Endometrial microvascular endothelial cells (primary cell): ENCODE results near the gene CASD1. TPM values are rescaled to one million over a fixed set of nuclear protein-coding genes. Genes with fewer than 3 reads are reported as not detected.

Experiments
- in situ Hi-C: cut with HindIII; loops from 2 replicates; pipeline ENCODE4 v1.10.0; 2017; ENCODE audit warnings: low sequenced_read_pairs, low pct_unique_long_range_greater_than_20kb; ENCODE audit errors: inconsistent ontology term
- total RNA-seq: library from RNA; depleted of rRNA; stranded (reverse); fragments of >200 nt; gene quantifications from one replicate; pipeline ENCODE4 v1.2.3, GENCODE V29; 2015; ENCODE audit errors: inconsistent ontology term

The CASD1 gene
- total RNA-seq, 1 donor from 2014 or later, result 5.1 TPM

DNA sequence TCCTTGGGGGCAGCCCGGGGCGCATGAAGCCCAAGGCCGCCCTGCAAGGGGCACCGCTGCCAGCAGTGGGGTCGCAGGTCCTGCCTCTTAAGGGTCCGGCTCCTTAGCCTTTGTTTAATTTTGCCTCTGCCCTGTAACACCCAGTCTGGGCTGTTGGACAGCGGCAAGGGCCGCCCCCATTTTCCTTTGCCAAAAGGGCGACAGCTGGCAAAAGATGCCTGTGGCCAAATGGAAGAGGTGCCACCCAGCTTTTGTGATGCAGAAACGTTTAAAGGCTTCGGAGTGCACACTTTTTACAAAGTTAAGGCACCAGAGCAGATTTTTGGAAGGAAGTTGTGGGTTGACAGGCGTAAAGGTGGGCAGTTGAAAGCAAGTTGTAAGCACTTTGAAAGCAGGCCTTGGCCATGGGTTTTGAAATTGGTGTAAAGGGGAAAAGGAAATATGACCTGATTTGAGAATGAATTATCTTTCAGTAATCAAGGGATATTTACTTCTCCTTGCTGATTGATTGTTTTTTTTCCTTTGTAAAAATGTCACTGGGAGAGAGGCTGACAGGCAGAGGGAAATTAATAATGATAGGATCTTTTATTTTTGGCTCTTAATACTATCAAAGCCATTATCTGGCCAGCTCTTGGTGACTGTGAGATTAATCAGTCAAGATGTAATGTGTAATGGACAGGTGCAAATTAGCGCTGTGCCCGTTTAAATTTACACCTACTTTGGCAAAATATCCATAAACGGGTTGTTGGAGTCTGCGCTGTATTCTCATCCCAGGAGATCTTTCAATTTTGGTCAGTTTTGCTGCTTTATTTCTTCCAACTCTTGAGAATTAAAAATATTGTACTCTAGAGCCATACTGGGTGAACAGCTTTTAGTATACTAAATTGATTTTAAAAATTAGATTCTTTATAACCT is 1.2 kb downstream of the CASD1 start:
- in situ Hi-C loops, result no loop called here

DNA sequence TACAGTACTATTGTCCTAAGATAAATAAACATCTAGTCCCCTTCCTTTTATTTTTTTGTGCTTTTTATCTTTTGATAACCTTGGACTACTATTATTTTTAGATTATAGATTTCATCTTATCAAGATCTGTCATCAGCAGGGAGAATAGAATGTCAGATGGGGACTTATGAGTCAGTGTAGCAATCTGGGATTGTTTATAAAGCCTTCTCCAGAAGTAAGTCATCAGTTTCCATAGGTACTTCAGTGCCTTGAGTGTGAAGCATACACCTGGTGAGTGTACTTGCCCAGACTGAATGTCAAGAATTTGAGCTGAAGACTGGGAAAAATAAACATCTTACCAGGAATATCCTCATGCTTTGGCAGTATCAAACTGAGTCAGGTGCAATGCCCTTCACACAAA is 2.1 kb downstream of the CASD1 start:
- in situ Hi-C loops, result no loop called here

DNA sequence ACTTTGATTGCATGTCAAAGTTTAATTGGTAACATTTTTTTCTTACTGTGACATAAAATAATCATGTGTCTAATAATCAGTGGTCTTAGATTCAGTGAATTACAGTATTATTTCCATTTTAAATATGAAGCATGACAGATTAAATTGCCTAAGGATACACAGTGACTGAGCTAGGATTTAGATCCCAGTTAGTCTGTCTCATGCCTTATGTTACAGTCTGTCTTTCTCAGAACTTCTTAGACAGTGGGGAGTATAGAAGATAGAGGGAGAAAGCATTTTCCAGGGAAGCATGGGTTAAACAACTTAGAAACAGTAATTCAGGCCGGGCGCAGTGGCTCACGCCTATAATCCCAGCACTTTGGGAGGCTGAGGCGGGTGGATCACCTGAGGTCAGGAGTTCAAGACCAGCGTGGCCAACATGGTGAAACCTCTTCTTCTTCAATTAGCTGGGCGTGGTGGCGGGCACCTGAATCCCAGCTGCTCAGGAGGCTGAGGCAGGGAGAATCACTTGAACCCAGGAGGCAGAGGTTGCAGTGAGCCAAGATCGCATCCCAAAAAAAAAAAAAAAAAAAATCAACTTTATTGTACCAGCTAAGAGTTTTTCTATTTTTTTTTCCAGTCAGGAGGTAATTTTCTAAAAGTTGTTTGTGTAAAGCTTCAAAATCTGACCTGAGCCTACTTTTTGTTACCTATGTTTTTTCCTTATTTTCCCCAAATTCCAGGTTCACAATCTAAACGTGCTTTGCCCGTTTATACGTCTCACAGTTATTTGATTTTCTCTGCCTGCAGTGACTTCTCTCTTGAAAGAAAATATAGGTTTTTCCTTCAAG is 3.3 kb downstream of the CASD1 start:
- in situ Hi-C loops, result no loop called here

DNA sequence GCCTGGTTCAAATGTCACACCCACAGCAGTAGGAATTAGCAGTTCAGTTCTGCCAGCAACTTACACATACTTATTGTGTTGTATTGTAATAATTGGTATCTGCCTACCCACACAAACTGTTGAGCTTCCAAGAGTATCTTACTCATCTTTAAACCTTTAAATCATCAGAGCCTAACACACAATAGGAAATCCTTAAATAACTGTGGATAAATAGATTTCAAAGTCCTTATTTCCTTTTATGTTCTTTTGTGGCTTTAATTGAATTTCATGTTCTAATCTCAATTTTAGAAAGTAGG is 3.9 kb downstream of the CASD1 start:
- in situ Hi-C loops, result no loop called here

DNA sequence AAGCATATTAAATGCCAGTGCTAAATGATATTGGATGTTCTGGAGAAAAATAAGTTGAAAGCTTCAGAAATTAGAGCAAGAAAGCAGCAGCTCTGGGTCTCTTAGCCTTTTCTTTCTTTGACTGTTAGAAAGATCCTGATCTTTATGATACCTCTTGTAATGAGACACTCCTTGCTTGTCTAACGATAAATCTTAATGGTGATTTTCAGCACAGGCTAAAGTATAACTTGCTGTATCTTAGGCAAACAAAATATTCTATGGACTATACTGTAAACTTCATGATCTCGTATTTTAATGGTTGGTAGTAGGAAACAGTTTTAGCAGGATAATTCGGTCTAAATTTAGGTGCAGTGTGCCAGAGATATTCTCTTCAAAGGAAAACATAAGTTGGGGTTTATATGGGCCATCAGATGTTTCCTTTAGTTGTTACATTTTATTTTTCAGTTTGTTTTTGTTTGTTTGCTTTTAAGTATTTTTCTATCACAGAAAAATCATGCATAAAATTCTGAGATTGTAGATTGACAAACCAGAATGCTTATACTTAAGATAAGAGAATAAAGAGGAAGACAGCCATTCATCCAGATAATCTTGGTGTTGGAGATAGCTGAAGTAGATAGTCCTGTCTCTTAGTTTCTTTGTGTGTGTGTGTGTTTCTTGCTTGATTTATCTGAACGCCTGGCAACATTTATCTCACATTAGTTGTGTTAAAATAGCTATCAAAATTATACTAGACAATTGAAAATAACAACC is 4.7 kb downstream of the CASD1 start:
- in situ Hi-C loops, result no loop called here

DNA sequence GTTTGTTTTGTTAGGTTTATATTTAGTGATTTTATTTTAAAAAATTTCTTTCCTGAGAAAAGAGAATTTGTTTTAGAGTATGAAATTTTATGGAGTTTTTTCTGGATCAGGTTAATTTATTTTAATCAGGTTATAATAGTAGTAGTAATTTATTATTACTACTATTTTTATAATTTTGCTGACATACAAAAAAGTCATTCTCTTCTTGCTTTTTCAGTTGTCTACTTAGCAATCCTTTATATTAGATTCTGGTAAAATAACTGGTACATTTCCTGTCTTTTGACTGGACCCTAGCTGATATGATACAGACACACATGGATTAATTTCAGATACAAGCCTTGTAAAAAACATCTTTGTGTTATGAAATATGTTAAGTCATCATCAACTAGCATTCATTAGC is 5.3 kb downstream of the CASD1 start:
- in situ Hi-C loops, result no loop called here

DNA sequence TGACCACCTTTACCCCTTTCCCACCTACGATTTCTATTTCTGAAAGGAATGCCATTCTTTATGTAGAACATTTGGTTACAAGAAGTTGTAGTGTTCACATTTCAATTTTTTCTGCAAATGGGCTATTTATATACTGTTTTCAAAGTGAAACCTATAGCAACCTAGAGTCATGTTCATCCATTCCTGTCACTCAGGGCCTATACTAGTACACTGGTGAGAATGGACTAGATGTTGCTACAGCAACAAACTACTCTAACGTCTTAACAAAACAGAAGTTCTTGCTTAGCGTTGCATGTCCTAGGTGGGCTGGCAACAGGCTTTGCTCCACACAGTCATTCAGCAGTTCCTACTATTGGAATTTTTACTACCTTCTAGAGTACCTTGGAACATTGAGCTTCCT is 16.3 kb downstream of the CASD1 start:
- in situ Hi-C loops, result no loop called here

DNA sequence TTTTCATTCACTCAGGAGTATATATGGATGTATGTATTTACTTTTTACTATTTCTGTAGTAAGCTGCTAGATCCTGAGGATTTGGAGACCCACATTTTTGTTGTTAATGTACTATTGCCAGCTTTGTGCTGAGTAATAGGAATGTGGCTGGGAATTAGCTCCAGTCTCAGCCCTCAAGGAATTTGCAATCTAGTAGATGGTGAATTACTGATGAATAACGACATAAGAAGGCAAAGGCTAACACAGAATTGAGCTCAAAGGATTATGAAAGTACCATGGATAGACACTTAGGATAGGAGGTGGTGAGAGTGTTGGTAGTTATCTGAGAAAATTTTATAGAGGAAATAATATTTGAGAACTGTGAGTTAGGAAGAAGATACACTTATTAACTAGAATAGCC is 19.9 kb downstream of the CASD1 start:
- in situ Hi-C loops, result no loop called here

DNA sequence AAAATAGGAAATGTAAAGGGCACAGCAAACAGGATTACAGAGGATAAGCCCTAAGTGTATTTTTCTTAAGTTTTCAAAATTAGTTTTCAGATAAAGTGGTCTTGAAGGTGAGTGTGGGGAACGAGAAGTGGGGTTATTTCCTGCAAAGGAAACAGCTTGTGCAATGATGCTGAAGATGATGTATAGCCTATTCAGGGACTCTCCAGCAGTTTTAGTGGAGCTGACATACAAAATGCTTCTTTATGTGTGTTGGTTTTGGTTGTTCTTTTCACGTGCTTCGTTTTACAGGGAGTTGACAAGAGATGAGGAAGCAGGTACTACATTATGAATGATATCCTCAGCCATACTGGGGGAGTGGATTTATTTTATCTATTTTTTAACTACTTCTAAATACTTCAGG is 20.5 kb downstream of the CASD1 start:
- in situ Hi-C loops, result no loop called here

DNA sequence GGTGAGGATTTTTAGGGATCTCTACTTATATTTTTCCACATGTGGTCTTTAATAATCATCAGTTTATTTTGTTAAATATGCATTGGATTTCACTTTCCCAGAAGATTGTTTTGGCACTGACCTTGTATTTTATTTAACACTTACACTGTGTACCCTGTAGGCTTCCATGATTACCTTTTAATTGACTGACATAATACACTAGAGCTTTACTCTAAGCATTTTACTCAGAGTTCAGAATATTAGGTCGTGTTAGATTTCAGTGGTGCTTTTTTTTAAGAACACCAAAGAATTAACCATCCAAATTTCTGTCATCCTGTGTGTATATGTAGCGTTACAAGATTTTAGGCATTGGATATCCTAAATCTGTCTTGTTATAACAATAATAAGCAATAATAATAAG is 23.1 kb downstream of the CASD1 start:
- in situ Hi-C loops, result no loop called here

DNA sequence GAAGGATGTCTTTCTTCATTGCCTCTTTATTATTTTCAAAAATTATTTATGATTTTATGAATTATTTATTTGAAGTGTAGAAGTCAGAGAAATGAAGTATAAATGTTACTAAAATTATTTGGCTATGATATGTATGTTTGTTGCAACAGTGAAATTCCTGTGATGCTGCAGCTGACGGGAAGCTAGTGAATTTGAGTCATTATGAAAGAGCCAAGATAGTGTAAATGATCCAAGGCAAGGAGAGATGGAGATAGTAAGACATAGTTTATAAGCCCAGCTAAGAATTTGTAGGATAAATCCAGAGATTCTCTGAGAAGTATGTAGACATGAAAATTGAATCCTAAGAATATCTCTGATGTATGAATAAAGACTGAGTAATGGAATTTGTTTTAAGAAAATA is 30.8 kb downstream of the CASD1 start:
- in situ Hi-C loops, result no loop called here

DNA sequence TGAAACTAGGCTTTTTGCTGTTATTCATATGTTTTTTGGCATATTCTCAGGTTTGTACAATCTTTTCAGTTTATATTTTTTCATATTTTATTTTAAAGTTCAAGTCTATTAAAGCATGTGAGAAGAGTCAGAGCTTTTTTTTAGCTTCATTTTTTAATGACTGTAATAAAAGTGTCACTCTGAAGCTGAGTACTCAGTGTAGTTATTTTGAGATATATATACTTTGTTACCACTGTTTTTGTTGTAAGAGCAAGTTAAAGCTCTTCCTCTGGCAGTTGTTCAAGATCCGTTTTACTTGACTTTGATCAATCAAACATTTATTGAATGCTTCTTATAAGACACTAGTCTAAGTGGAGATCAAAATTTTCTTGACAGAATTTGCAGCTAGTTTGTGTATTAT is 37.5 kb downstream of the CASD1 start:
- in situ Hi-C loops, result no loop called here

DNA sequence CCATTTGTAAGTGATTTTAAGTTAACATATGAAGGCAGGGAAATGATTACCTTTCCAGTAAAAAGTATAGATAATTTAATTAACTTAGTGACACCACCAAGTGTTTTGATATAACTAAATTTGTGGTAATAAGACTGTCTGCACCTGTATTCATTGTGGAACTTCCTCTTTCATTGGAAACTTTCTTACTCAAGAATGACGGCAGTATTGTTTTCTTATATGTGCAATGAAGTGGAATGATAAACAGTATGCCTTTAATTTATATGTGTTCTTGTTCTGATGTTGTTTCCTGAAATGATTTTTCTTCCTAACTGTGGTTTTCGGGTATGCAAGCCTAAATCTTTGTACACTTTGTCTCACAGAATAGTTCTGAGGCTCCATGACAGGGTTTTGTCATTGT is 46.4 kb downstream of the CASD1 start:
- in situ Hi-C loops, result no loop called here

DNA sequence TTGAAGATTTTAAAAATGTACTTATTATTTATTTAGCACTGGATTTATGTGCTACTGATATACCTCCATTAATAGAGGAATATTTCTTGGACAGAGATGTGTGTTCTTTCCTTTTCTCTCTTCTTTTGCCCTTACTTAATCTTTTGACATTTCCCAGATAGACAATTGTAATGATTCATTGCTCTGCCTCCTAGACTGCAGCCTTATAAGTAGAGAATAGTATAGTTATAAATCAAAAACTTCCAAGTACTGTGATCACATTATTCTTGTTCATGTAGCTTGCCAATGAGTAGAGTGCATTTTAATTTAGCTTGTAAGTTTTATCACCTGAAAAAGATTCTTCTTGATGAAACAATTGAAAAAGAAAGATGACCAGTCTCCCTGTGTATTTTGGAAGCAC is 47.6 kb downstream of the CASD1 start:
- in situ Hi-C loops, result no loop called here

DNA sequence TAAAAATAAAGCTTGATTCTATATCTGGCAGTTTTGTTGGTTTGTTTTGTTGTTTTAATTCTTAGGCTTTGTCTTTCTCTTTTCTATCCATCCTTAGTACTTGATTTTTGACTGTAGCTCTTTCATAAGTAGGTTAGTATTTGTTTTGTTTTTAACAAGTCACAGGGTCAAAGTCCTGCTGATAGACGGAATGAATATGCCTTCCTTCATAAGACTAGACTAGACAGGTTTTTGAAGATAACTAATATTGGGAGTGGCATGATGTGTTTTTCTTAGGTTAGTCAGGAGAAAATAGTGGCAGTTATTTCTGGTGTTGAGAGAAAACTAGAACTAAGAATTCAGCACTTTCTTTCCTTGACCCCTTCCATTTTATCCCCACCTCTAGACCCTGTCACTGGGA is 50.4 kb downstream of the CASD1 start:
- in situ Hi-C loops, result no loop called here

DNA sequence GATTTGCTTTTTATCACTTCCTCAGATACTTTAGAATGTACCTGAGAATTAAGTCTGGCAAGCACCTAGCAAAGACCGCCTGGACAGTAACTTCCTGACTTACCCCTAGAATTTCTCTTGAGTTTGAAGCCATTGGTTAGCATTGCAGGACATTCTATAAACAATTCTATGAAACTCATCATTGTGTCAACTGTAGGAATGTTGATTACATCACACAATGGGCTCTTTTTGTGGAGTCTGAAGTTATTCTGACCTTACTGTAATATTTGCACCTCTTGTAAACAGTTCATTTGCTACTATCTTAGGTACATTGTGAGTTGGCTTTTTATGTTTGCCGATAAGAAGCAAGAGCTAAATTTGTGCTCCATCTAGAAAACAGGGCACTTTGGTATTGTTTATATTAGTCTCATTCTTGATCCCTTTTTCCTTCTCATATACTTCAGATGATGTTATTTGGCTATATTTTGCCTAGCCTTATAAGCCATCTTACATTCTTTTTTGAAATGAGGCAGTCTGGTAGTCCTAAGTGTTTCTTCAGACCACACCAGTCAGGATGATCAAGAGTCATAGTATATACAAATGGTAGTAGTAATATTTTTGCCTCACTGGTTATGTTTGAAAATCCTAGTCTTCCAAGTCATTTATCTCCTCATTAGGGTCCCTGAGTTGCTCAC is 52.4 kb downstream of the CASD1 start:
- in situ Hi-C loops, result no loop called here

DNA sequence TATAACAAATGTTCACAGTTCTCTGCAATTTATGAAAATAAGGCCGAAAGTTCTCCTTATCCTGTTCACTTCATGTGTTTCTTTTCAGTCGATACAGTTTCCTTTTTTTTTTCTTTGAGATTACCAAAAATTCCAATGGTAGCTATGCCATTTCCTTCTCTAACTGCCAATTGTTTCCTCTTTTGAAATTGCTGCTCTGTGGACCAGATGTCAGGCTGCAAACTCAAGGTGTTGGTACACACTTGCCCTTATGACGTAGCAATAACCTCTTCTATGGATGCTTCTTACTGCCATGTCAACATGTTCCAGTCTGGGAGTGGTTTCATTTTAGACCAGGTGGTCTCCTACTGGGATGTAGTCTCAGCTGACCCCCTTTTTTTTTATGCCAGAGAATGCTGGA is 52.9 kb downstream of the CASD1 start:
- in situ Hi-C loops, result no loop called here

DNA sequence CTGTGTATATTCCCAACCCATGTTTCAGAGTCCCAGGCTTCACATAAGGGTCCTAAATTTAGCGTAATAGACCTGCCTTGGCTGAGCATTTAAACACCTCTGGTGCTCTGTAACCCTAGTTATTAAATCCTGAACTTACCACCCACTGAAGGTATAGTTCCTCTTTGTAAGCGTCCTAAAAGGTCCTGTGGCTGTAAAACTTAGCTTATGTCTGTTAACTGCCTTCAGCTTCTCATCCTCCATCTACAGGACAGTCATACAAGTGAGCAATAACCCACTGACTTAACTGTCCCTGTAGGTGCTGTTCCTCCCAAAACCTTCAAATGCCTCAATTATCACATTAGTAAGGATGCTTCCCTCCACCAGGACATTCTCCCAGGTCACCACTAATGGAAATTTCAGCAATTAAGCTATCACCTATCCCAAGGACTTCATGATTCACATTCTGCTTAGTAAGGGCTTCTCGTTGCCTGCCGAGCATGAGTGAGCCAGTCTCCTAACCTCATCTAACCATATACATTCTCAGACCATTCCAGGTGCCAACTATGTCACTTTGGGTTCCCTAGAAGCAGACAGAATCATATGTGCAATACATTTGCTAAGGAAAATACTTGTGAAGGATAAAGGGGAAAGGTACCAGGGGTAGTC is 55.8 kb downstream of the CASD1 start:
- in situ Hi-C loops, result no loop called here

DNA sequence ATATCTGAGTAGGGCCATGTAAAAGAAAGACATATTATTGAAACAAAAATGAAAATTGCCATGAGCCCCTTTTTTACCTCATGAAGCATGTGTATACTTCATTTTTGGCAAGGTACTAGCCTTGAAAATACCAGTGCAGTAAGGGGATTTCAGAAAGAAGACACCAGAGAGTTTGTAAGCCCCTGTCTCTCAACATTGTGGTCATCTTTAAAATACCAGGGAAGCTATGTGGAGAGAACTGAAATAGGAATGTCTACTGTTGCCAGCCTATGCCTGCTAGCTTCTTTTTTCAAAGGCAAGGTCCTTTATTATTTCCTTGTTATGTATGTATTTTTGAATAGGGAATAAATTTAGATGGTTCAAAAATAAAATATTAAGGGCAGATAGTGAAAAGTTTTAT is 57.8 kb downstream of the CASD1 start:
- in situ Hi-C loops, result no loop called here
